NOMO-1 (cell line): ENCODE results near the gene BORA.
"Not testable (repeated sequence)": the region's sequence is repeated elsewhere in the genome, so short reads cannot be mapped to it uniquely, and the experiment has no call there.

Experiments
- DNase-seq, 2 experiments: peaks; one replicate each; lab custom pipeline; 2025; ENCODE audit not compliant: unreplicated experiment in 2 of 2; lab: John Stamatoyannopoulos, UW

BORA gene

DNA sequence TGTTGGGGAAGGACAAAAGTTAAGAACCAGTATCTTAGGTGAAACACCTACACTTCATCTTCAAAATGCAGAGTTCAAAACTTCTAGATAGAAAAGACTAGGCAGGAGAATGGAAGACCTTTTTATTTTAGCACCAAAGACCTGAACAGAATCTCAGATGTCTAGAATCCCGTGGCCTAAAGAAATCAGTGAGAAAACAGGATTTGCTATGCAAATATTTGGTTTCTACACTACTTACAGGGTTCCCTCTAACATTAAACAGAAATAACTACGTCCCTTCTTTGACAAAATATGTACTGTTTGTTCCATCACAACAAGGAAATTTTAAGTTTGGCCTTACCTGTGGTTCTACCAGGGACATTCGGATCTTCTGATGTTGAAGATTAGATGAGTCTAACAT, 32.5 kb downstream of the BORA start:
- DNase-seq = no peak

DNA sequence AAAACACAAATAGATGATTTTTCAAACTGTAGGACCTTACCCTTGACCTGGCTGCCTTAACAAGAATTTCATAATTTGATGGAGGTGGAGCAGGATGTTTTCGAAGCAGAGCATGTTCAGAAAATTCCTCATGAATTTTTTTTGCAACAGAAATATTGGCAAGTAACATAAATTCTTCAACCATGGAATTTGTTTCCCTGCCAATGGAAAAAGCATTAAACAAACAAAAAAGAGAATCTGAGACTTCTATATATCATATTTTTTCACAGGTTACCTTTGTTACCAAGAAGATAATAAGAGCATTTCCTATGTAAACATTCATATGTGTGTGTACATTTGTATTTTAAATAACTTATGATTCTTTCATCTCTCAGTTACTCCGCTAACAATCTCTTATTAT, 35.7 kb downstream of the BORA start:
- DNase-seq = no peak

DNA sequence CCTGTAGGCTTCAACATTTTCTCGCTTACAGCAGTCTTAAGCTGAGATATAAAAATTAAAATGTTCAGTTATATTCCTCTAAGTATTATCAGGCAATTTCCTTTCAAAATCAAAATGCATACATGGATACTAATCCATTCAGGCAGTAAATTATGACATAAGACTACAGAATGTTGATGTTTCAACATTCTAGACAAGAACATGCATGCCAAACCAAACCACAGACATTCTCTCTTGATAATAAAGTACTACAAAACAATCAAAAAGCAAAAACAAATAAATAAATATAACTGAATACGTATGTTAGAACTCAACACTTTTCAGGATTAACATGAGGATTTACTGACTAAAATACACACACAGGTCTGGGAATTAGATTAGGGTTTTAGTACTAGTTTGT, 46.3 kb downstream of the BORA start:
- no peak for DNase-seq

DNA sequence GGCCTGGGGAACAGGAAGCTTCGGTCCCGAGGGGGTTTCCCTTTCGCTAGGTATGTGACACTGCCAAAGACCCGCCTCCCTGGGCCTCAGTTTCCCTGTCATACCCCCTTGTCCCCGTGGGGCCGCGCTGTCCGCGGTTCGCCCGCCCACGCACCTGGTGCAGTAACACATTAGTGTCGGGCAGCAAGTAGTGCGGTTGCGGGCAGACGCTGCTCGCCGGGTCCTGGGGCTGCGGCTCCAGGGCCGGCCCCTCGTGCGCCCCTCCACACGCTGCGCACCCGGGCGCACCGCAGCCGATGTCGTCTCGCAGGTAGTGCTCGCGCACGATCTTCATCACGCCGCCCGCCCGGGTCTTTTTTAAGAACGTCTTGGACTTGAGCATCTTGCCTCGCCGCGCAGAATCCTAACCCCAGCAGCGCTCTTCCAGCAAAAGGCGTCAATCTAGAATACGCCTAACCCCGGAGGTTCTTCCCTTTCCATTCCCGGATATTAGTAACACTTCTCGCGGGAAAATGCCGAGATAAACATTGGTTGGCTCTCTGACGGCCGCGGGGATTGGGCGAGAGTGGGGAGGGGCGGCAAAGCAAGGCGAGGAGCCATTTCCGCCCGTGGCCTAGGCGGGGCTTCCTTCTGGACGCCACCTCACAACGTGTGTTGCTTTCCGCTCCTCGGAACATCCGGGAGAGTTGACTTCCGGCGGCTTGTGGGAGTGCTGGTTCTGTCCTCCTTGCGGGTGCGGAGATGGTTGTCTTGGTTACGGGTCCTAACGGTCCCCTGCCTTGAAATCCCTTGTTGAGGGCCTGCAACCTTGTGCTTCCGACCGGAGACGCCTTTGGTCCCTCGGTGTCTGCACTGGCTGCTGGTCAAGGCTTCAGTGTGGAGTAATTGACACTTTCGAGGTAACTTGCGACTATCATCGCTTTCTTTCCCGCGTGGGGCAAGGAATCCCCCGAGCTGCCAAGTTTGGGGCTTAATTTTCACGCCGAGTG, 54.0 kb downstream of the BORA start, which contains the start of the genes DIS3 and PIBF1:
TSS of gene DIS3 (minus strand) at position 450 of the 989 bp plus-strand sequence. CDS start at position 382, 68 bp downstream.
TSS of gene PIBF1 (plus strand) at position 683 of the 989 bp plus-strand sequence. CDS start 1,337 bp downstream, outside the sequence.
- peak; percentile 95 to 97 for DNase-seq

DNA sequence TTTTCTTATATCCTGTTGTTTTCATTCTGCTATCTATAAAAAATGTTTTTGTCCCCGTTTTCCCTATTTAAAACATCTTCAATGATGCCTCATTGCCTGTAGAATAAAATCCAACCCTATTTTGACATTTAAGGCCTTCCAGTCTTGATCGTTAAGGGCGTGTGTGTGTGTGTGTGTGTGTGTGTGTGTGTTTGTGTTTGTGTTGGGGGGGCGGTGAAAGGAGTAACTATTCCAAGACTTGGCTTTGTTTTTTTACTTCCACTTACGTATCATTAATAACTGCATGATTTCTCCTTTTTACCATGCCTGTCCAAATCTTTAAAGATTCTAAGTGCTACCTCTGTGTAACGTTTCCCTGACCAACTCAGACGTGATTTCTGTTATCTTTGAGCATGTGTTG, 55.0 kb downstream of the BORA start:
- DNase-seq = peak in 1 of 2 experiments; percentile 4

DNA sequence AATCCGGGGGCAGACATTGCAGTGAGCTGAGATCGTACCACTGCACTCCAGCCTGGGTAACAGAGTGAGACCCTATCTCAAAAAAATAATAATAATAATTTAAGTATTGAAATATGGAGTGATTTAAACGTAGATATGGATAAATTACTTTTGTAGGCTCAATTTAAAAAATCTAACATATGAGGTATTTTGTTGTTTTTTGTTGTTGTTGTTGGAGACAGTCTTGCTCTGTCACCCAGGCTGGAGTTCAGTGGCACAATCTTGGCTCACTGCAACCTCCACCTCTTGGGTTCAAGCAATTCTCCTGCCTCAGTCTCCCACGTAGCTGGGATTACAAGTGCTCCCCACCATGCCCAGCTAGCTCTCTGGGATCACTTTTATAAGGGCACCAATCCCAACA, 57.0 kb downstream of the BORA start:
- not testable (repeated sequence) for DNase-seq

DNA sequence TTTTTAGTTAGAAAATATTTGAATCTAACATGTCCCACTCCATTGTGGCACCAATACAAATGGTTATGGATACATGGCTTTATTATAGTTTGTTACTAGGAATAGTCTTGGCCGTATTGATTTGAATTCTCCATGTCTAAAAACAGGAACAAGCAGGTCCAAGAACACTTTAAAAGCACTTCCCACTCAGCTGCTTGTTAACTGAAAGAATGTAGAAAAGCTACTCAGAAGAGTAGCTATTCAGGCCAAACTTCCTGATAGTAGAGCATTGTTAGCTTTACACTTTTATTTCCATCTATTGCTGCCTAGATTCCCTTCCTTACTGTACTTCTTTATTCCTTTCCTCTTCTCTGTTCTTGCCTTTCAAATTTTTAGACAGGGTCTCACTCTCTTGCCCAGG, 61.1 kb downstream of the BORA start:
- DNase-seq = no peak

DNA sequence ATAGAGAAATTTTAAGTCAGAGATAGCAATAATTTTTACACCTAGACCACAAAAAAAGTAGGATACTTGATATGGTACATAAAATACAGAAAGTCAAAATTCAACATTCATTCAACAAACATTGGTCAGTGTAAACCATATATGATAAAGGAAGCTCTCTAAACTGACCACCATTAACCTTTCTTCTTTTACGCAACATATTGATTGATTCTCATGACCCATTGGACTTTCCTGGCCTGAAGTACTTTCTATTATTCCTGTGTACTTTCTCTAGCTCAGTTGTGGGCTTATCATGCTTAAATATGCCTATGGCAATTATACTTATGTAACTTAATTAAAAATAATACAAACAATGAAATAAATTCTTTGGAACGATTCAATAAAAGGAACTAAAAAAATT, 64.9 kb downstream of the BORA start:
- DNase-seq = no peak

DNA sequence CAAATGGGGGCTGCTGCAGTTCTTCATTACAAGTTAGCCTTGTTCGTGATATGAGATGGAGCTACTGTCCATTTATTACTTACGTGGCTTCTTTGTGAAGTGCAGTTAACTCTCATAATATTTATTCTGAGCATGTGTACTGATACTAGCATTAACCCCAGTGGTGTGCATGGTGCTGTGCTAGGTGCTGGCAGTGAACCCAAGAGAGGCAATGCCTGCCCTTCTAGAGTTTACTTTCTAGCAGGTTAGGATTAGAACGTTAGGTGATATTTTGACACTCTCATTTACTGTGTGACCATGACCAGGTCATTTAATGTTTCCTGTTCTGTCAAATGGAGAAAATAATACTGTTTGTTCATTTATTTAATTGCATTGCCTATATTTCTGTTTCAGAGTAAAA, 71.1 kb downstream of the BORA start:
- no peak for DNase-seq

DNA sequence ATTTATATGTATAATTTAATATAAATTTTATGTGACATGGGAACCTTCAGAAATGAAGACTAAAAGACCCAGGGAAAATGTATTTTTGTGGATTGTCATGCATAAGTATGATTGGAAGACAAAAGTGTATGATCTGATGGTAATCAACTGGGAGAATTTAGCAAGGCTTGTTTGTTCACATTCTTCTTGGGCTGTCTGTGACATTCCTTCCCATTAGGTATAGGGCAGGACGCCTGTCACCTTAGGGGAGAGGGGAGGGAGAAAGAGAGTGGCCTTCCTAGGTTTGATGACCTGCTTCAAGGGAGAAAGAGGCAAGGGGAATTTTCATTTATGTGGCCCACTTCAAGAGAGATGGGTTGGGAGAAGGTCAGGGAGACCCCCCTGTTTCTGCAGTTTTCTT, 76.6 kb downstream of the BORA start:
- DNase-seq = no peak
